SK-N-MC (cell line): ENCODE measurements around the gene PDIA4.
A peak's percentile ranks its signal among the peaks of the same experiment; 100 is the strongest.

Experiments
- DNase-seq: peaks from one replicate; pipeline ENCODE4 v3.0.0-alpha.2; 2011; ENCODE audit warnings: low read depth, low spot score
- H3K27ac ChIP-seq: fragments of 200-600 bp; sonication (generic); 2 replicates; pipeline ENCODE4 v1.5.1; 2016; ENCODE audit warnings: mixed run types
- H3K36me3 ChIP-seq: fragments of 200-600 bp; sonication (generic); 2 replicates; pipeline ENCODE4 v1.6.1; 2017; ENCODE audit warnings: antibody characterized with exemption, low read length, mixed read lengths; ENCODE audit not compliant: insufficient read depth
- H3K4me3 ChIP-seq: fragments of 200-600 bp; sonication (generic); 2 replicates; pipeline ENCODE4 v1.5.1; 2016
- H3K9ac ChIP-seq: fragments of 200-600 bp; sonication (generic); 2 replicates; pipeline ENCODE4 v1.8.0; 2017; ENCODE audit warnings: mixed run types, mixed read lengths; ENCODE audit not compliant: insufficient read length
- H3K9me3 ChIP-seq: fragments of 200-600 bp; sonication (generic); 2 replicates; pipeline ENCODE4 v1.6.1; 2017; ENCODE audit warnings: low read depth, mild to moderate bottlenecking, antibody characterized with exemption, low read length, moderate library complexity, mixed read lengths
- EZH2 ChIP-seq: fragments of 200-600 bp; sonication (generic); IDR thresholded peaks from one replicate; pipeline ENCODE4 v1.6.1; 2017; ENCODE audit warnings: antibody characterized with exemption
- FOXP2 ChIP-seq: optimal IDR thresholded peaks from 2 replicates; pipeline ENCODE3; 2011; ENCODE audit warnings: mild to moderate bottlenecking, moderate library complexity; ENCODE audit not compliant: insufficient read depth; ENCODE audit errors: extremely low read length, control extremely low read depth
- POLR2AphosphoS5 ChIP-seq: IDR thresholded peaks from 2 replicates; pipeline ENCODE4 v1.6.1; 2012; ENCODE audit warnings: mild to moderate bottlenecking, low read depth, low read length, borderline replicate concordance

Gene PDIA4

GRCh38 chr7:149028346-149029109 lies at the start of gene PDIA4:
TSS of gene PDIA4 (minus strand) at chr7:149028505. CDS start at chr7:149028408, 97 bp downstream.
- Histone ChIP-seq H3K9ac (peak within 1 kb of the TSS; percentile 84), H3K27ac (peak within 1 kb of the TSS; percentile 66; the same call in 1 of the 2 replicates), H3K36me3 (peaks cover 7% of the 10 kb centered on the region; the same call in 1 of the 2 replicates), H3K4me3 (peak within 1 kb of the TSS; percentile 87), H3K9me3 (no peaks in the 10 kb centered on the region)
- TF ChIP-seq FOXP2: no peak
- TF ChIP-seq EZH2: no peak
- peak; percentile 85 for TF ChIP-seq POLR2AphosphoS5
- DNase-seq: peak; percentile 94

- TF ChIP-seq EZH2 (no peak), POLR2AphosphoS5 (no peak), FOXP2 (no peak)
- no peak for DNase-seq
- H3K36me3 ChIP-seq: peaks cover 34% of the 10 kb centered on the region
Measured at GRCh38 chr7:149077594-149077993, 49.3 kb upstream of the PDIA4 start.

DNA sequence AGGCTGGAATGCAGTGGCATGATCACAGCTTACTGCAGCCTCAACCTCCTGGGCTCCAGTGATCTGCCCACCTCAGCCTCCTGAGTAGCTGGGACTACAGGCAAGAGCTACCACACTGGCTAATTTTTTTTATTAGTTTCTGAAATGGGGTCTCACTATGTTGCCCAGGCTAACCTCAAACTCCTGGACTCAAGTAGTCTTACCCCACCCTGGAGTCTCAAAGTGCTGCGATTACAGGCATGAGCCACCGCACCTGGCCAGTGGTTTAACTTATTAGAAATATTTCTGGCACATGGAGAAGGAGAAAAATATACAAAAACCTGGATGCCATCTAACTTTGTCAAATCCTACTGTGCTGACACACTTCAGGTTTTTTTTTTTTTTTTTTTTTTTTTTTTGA lies 47.0 kb upstream of the PDIA4 start:
- TF ChIP-seq EZH2: no peak
- no peak for TF ChIP-seq POLR2AphosphoS5
- TF ChIP-seq FOXP2: no peak
- H3K36me3 ChIP-seq: peaks cover 43% of the 10 kb centered on the region
- no peak overlapping the region for H3K9ac ChIP-seq
- no peak for DNase-seq
- H3K9me3 ChIP-seq: no peaks in the 10 kb centered on the region
- H3K27ac ChIP-seq: no peak overlapping the region
- no peak overlapping the region for H3K4me3 ChIP-seq

More at GRCh38 chr7:149077594-149077993, 49.3 kb upstream of the PDIA4 start:
- no peak overlapping the region for H3K4me3 ChIP-seq
- no peak overlapping the region for H3K9ac ChIP-seq
- H3K9me3 ChIP-seq: no peaks in the 10 kb centered on the region
- H3K27ac ChIP-seq: no peak overlapping the region

DNA sequence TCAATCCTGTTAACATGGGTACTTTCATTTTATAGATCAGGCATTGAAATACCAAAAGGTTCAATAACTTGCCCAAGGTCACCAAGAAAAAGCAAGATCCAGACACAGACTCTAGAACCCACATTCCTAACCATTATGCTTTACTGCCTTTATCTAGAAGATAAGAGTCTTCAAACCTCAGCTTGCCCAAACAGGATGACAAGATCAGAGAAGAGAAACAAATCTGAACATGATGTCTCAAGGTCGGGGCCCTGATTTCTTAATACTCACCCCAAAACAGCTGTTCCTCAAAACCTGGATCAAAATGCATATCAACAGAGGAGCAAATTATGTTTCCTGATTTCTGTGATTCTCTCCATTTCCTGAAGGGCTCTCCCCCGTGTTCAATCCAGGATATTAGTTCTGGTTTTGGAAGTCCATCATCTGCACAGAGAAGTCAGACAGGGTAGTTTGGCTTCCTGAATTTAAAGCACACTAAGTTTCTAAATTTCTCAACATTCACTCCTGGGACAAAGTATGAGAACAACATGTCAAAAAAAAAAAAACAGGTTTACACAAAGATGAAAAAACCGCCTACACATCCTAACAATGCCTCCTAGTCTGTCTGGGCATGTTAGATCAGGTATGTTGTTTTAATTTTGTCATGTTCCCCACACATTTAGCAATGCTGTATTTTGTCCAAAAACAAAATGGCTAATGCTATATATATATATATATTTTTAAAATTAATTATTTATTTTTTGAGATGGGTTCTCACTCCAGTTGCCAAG lies 46.0 kb upstream of the PDIA4 start:
- no peak overlapping the region for H3K9ac ChIP-seq
- no peak overlapping the region for H3K4me3 ChIP-seq
- H3K9me3 ChIP-seq: no peaks in the 10 kb centered on the region
- TF ChIP-seq EZH2 (no peak), FOXP2 (no peak), POLR2AphosphoS5 (no peak)
- H3K36me3 ChIP-seq: peaks cover 48% of the 10 kb centered on the region
- DNase-seq: no peak
- H3K27ac ChIP-seq: no peak overlapping the region

GRCh38 chr7:149072438-149072775 lies 44.1 kb upstream of the PDIA4 start:
- Histone ChIP-seq H3K36me3 (peaks cover 51% of the 10 kb centered on the region), H3K27ac (no peak overlapping the region), H3K9ac (no peak overlapping the region), H3K4me3 (no peak overlapping the region), H3K9me3 (no peaks in the 10 kb centered on the region)
- no peak for DNase-seq
- TF ChIP-seq POLR2AphosphoS5 (no peak), FOXP2 (no peak), EZH2 (no peak)

- Histone ChIP-seq H3K9ac (no peak overlapping the region), H3K4me3 (no peak overlapping the region), H3K9me3 (no peaks in the 10 kb centered on the region), H3K36me3 (peaks cover 48% of the 10 kb centered on the region), H3K27ac (no peak overlapping the region)
- TF ChIP-seq POLR2AphosphoS5: no peak
- TF ChIP-seq FOXP2: no peak
- TF ChIP-seq EZH2: no peak
- no peak for DNase-seq
Measured at GRCh38 chr7:149071641-149072437, 43.5 kb upstream of the PDIA4 start.

GRCh38 chr7:149071182-149071635 lies 42.9 kb upstream of the PDIA4 start:
- Histone ChIP-seq H3K9me3 (no peaks in the 10 kb centered on the region), H3K27ac (no peak overlapping the region), H3K36me3 (peaks cover 44% of the 10 kb centered on the region), H3K4me3 (no peak overlapping the region), H3K9ac (no peak overlapping the region)
- DNase-seq: no peak
- TF ChIP-seq FOXP2 (no peak), EZH2 (no peak), POLR2AphosphoS5 (no peak)
